Pancreas (tissue), 10 donors: Measurements from ENCODE around the gene CTU2. TPM values are rescaled to one million over a fixed set of nuclear protein-coding genes. Genes with fewer than 3 reads are reported as not detected.

Experiments used
- ATAC-seq, 4 donors: fragments of 200-7000 bp; cut with Tn5 transposase; one replicate each; pipeline versions ENCODE4 v1.8.0 to v1.9.1; 2020; ENCODE audit warnings: mild to moderate bottlenecking in 4 of 4, moderate library complexity in 4 of 4
- DNase-seq, 6 donors: peaks; one replicate each; pipeline ENCODE4 v3.0.0-alpha.2; 2020
- FAIRE-seq: peaks from 2 replicates; lab custom pipeline; 2012; peaks lifted over from hg19 to GRCh38; lab: Jason Lieb, UNC
- H3K27ac ChIP-seq, 4 donors: fragments of 200-600 bp; sonication (generic); 1 replicate in 3 of 4; 2 replicates in 1 of 4; pipeline versions ENCODE4 v1.5.0 to v1.8.0; 2020
- H3K27me3 ChIP-seq, 4 donors: fragments of 200-600 bp; one replicate each; pipeline ENCODE4 v1.8.0; 2021
- H3K36me3 ChIP-seq, 3 donors: fragments of 200-600 bp; sonication (generic) in 1 of 3; one replicate each; pipeline versions ENCODE4 v1.5.0 to v1.8.0; 2020 to 2021
- H3K4me1 ChIP-seq, 3 donors: fragments of 200-600 bp; one replicate each; pipeline ENCODE4 v1.8.0; 2021
- H3K4me3 ChIP-seq, 4 donors: fragments of 200-600 bp; sonication (generic) in 2 of 4; one replicate each; pipeline versions ENCODE4 v1.5.0 to v1.8.0; 2020 to 2021
- H3K9me3 ChIP-seq, 4 donors: fragments of 200-600 bp; one replicate each; pipeline ENCODE4 v1.8.0; 2021
- CTCF ChIP-seq, 4 donors: fragments of 200-600 bp; sonication (generic) in 3 of 4; IDR thresholded peaks; one replicate each; pipeline versions ENCODE4 v1.5.0 to v1.8.0; 2021; ENCODE audit warnings: antibody characterized with exemption in 4 of 4
- WGBS, 2 donors: extraction: QIAGEN DNeasy Blood & Tissue Kit; methylation state at CpG; one replicate each; pipeline ENCODE4 v1.1.7; 2013; 5-methylcytosine and 5-hydroxymethylcytosine counted together
- intact Hi-C, 3 donors: fragments of 100-400 bp; cut with DNase I; formaldehyde crosslinking; loops; one replicate each; pipeline versions ENCODE4 v1.11.1 to v1.14.2; 2022
- polyA plus RNA-seq, 2 donors: library from polyadenylated mRNA; stranded (reverse); fragments of 200-250 nt; gene quantifications; one replicate each; pipeline ENCODE4 v1.2.3, GENCODE V29; 2013
- total RNA-seq, 6 donors: library from RNA; stranded (reverse); fragmentation: NEBNext Ultra II Directional in 4 of 6; extraction: Animal tissue kit (Norgen Biotek cat#: 25700) in 4 of 6; gene quantifications; one replicate each; pipeline versions ENCODE4 v1.2.1 to v1.2.4, GENCODE V29; 2021 to 2023
- donor health status: healthy with polysubstance abuse.
- donor health status: DM: no; HTN: no; CAD: no; lungs with moderate emphysema.
- donor health status: DM: no; HTN: no; CAD: no.
- donor health status: control.
- donor health status: control.
- donor health status: Bipolar disorder and iron deficiency.
- donor health status: DM: yes; HTN: yes; CAD: no.
- donor health status: DM: no; HTN: no; CAD: no.
- donor health status: DM: no; HTN: no; CAD: no.
- donor health status: DM: yes; HTN: yes; CAD: no.

The CTU2 gene
- total and polyA plus RNA-seq, 8 donors = 8.1 to 21.9 (median 10.6) TPM

GRCh38 chr16:88716601-88717001, 10.3 kb downstream of the CTU2 start:
- Histone ChIP-seq H3K27me3 (no peaks in the 10 kb centered on the region), H3K4me1 (no peaks in the 10 kb centered on the region), H3K27ac (no peak overlapping the region), H3K36me3 (peaks cover 0 to 17% (median 12%) of the 10 kb centered on the region in 3 donors), H3K4me3 (no peak overlapping the region), H3K9me3 (no peaks in the 10 kb centered on the region)
- no peak for TF ChIP-seq CTCF (IDR thresholded peaks at IDR 0.05)
- 96 to 98% methylated on average over 21 of the region's 21 CpGs for WGBS, 2 donors
- ATAC-seq (no peak), FAIRE-seq (no peak), DNase-seq (no peak)
- intact Hi-C loops = no loop called here

- H3K4me3 ChIP-seq = no peak overlapping the region
- FAIRE-seq (no peak), ATAC-seq (no peak), DNase-seq (no peak)
- H3K9me3 ChIP-seq = no peaks in the 10 kb centered on the region
- WGBS, 2 donors = 93 to 96% methylated on average over 11 of the region's 11 CpGs
- intact Hi-C loops = no loop called here
- no peaks in the 10 kb centered on the region for H3K27me3 ChIP-seq
- no peak for TF ChIP-seq CTCF (IDR thresholded peaks at IDR 0.05)
- H3K4me1 ChIP-seq = no peaks in the 10 kb centered on the region
- H3K36me3 ChIP-seq = peaks cover 0 to 22% (median 12%) of the 10 kb centered on the region in 3 donors
- H3K27ac ChIP-seq = no peak overlapping the region
These were observed 11.9 kb downstream of the CTU2 start for GRCh38 chr16:88718178-88718577.

GRCh38 chr16:88719267-88719932, 13.1 kb downstream of the CTU2 start:
- H3K4me1 ChIP-seq = no peaks in the 10 kb centered on the region
- intact Hi-C loops = no loop called here
- FAIRE-seq = no peak
- 93 to 95% methylated on average over 29 of the region's 29 CpGs for WGBS, 2 donors
- H3K36me3 ChIP-seq = peaks cover 0 to 22% (median 12%) of the 10 kb centered on the region in 3 donors
- no peaks in the 10 kb centered on the region for H3K27me3 ChIP-seq
- H3K9me3 ChIP-seq = no peaks in the 10 kb centered on the region
- TF ChIP-seq CTCF (IDR thresholded peaks at IDR 0.05) = no peak
- ATAC-seq = no peak
- H3K27ac ChIP-seq = no peak overlapping the region
- no peak overlapping the region for H3K4me3 ChIP-seq
- DNase-seq = no peak

- FAIRE-seq = no peak
These were observed 13.6 kb downstream of the CTU2 start for GRCh38 chr16:88719933-88720296.

More at GRCh38 chr16:88719933-88720296, 13.6 kb downstream of the CTU2 start:
- Histone ChIP-seq H3K27me3 (no peaks in the 10 kb centered on the region), H3K9me3 (no peaks in the 10 kb centered on the region), H3K36me3 (peaks cover 0 to 25% (median 8%) of the 10 kb centered on the region in 3 donors), H3K27ac (no peak overlapping the region), H3K4me3 (no peak overlapping the region), H3K4me1 (no peaks in the 10 kb centered on the region)
- no peak for TF ChIP-seq CTCF (IDR thresholded peaks at IDR 0.05)
- DNase-seq (no peak), ATAC-seq (no peak)
- 95% methylated on average over 19 of the region's 19 CpGs for WGBS, 2 donors
- intact Hi-C loops = no loop called here
